Measurements from ENCODE around the gene LAMC3. TPM values are rescaled to one million over a fixed set of nuclear protein-coding genes. Genes with fewer than 3 reads are reported as not detected.

Gene LAMC3
- total and polyA plus RNA-seq, 7 donors: 0.17 to 0.96 (median 0.22) TPM; not detected in 1

GRCh38 chr9:130986356-130986965 lies 22.5 kb upstream of the LAMC3 start:
- Histone ChIP-seq H3K4me3 (no peak overlapping the region), H3K27me3 (ENCODE audit: insufficient read depth in 3 of 3, low read length in 2 of 3) (peaks cover 0 to 66% (median 11%) of the 10 kb centered on the region in 3 donors), H3K27ac (no peak overlapping the region), H3K36me3 (ENCODE audit: insufficient read depth in 1 of 2, low read depth in 1 of 2) (no peaks in the 10 kb centered on the region), H3K4me1 (no peaks in the 10 kb centered on the region), H3K9me3 (no peaks in the 10 kb centered on the region)
- TF ChIP-seq CTCF (IDR thresholded peaks at IDR 0.05): no peak
- 31 to 41% (median 34%) methylated on average over 23 to 24 of the region's 24 CpGs for WGBS, 3 donors
- no peak for DNase-seq
- no peak for ATAC-seq
- intact Hi-C loops (cut with DNase I): no loop called here

GRCh38 chr9:130987054-130987453 lies 21.9 kb upstream of the LAMC3 start:
- H3K4me1 ChIP-seq: no peaks in the 10 kb centered on the region
- DNase-seq (no peak), ATAC-seq (no peak)
- no peaks in the 10 kb centered on the region for H3K36me3 ChIP-seq (ENCODE audit: insufficient read depth in 1 of 2, low read depth in 1 of 2)
- H3K4me3 ChIP-seq: no peak overlapping the region
- TF ChIP-seq CTCF (IDR thresholded peaks at IDR 0.05): no peak
- no peak overlapping the region for H3K27ac ChIP-seq
- peaks cover 0 to 65% (median 11%) of the 10 kb centered on the region in 3 donors for H3K27me3 ChIP-seq (ENCODE audit: insufficient read depth in 3 of 3, low read length in 2 of 3)
- no peaks in the 10 kb centered on the region for H3K9me3 ChIP-seq
- intact Hi-C loops (cut with DNase I): no loop called here
- WGBS, 3 donors: 54 to 58% (median 58%) methylated on average over 7 of the region's 7 CpGs

- Histone ChIP-seq H3K4me1 (no peaks in the 10 kb centered on the region), H3K27ac (no peak overlapping the region), H3K27me3 (ENCODE audit: insufficient read depth in 3 of 3, low read length in 2 of 3) (peaks cover 0 to 68% (median 13%) of the 10 kb centered on the region in 3 donors), H3K9me3 (no peaks in the 10 kb centered on the region), H3K36me3 (ENCODE audit: insufficient read depth in 1 of 2, low read depth in 1 of 2) (no peaks in the 10 kb centered on the region), H3K4me3 (no peak overlapping the region)
- intact Hi-C loops (cut with DNase I): no loop called here
- TF ChIP-seq CTCF (IDR thresholded peaks at IDR 0.05): no peak
- WGBS, 3 donors: 50 to 59% (median 53%) methylated on average over 10 of the region's 10 CpGs
- ATAC-seq (no peak), DNase-seq (no peak)
Observed at GRCh38 chr9:130987738-130988399, 21.1 kb upstream of the LAMC3 start.

- no peak for TF ChIP-seq CTCF (IDR thresholded peaks at IDR 0.05)
- Histone ChIP-seq H3K9me3 (no peaks in the 10 kb centered on the region), H3K27me3 (ENCODE audit: insufficient read depth in 3 of 3, low read length in 2 of 3) (peaks cover 0 to 73% (median 13%) of the 10 kb centered on the region in 3 donors), H3K36me3 (ENCODE audit: insufficient read depth in 1 of 2, low read depth in 1 of 2) (no peaks in the 10 kb centered on the region), H3K4me1 (no peaks in the 10 kb centered on the region), H3K27ac (no peak overlapping the region), H3K4me3 (no peak overlapping the region)
- intact Hi-C loops (cut with DNase I): no loop called here
- DNase-seq (no peak), ATAC-seq (no peak)
- 71 to 98% (median 95%) methylated on average over 2 of the region's 2 CpGs for WGBS, 3 donors
Observed at GRCh38 chr9:130988400-130988747, 20.6 kb upstream of the LAMC3 start.
